ENCODE results near the gene KIF26A.
"Not testable (repeated sequence)": the region's sequence is repeated elsewhere in the genome, so short reads cannot be mapped to it uniquely, and the experiment has no call there.

KIF26A gene

GRCh38 chr14:104151026-104151381, 12.6 kb downstream of the KIF26A start:
- H3K27ac ChIP-seq, result no peak overlapping the region
- TF ChIP-seq CTCF (conservative IDR thresholded peaks at IDR 0.05) (no peak), ZFX (IDR thresholded peaks at IDR 0.05) (no peak)

GRCh38 chr14:104151566-104152245, 13.3 kb downstream of the KIF26A start:
- TF ChIP-seq ZFX (IDR thresholded peaks at IDR 0.05) (no peak), CTCF (conservative IDR thresholded peaks at IDR 0.05) (no peak)
- no peak overlapping the region for H3K27ac ChIP-seq

GRCh38 chr14:104152246-104152575, 13.8 kb downstream of the KIF26A start:
- no peak for TF ChIP-seq ZFX (IDR thresholded peaks at IDR 0.05)
- TF ChIP-seq CTCF (conservative IDR thresholded peaks at IDR 0.05), result no peak
- no peak overlapping the region for H3K27ac ChIP-seq

GRCh38 chr14:104152686-104153393, 14.5 kb downstream of the KIF26A start:
- no peak for TF ChIP-seq ZFX (IDR thresholded peaks at IDR 0.05)
- no peak for TF ChIP-seq CTCF (conservative IDR thresholded peaks at IDR 0.05)
- H3K27ac ChIP-seq, result no peak overlapping the region

GRCh38 chr14:104153394-104153755, 15.0 kb downstream of the KIF26A start:
- not testable (repeated sequence) for H3K27ac ChIP-seq

- no peak for TF ChIP-seq ZFX (IDR thresholded peaks at IDR 0.05)
- no peak for TF ChIP-seq CTCF (conservative IDR thresholded peaks at IDR 0.05)
These were observed 15.9 kb downstream of the KIF26A start for GRCh38 chr14:104154246-104154645.

GRCh38 chr14:104155513-104155912, 17.1 kb downstream of the KIF26A start:
- TF ChIP-seq CTCF (conservative IDR thresholded peaks at IDR 0.05), result no peak
- no peak for TF ChIP-seq ZFX (IDR thresholded peaks at IDR 0.05)
- H3K27ac ChIP-seq, result no peak overlapping the region

More at GRCh38 chr14:104154246-104154645, 15.9 kb downstream of the KIF26A start:
- H3K27ac ChIP-seq, result no peak overlapping the region

- no peak overlapping the region for H3K27ac ChIP-seq
- no peak for TF ChIP-seq ZFX (IDR thresholded peaks at IDR 0.05)
- no peak for TF ChIP-seq CTCF (conservative IDR thresholded peaks at IDR 0.05)
These were observed 17.8 kb downstream of the KIF26A start for GRCh38 chr14:104156142-104156541.
